SW 1271 (cell line): ENCODE results near the gene FOXO6.
A peak's percentile ranks its signal among the peaks of the same experiment; 100 is the strongest.
"Not testable (repeated sequence)": the region's sequence is repeated elsewhere in the genome, so short reads cannot be mapped to it uniquely, and the experiment has no call there.

ENCODE experiments used
- DNase-seq, 2 experiments: peaks; one replicate each; lab custom pipeline; 2025; lab: John Stamatoyannopoulos, UW

FOXO6 gene

DNA sequence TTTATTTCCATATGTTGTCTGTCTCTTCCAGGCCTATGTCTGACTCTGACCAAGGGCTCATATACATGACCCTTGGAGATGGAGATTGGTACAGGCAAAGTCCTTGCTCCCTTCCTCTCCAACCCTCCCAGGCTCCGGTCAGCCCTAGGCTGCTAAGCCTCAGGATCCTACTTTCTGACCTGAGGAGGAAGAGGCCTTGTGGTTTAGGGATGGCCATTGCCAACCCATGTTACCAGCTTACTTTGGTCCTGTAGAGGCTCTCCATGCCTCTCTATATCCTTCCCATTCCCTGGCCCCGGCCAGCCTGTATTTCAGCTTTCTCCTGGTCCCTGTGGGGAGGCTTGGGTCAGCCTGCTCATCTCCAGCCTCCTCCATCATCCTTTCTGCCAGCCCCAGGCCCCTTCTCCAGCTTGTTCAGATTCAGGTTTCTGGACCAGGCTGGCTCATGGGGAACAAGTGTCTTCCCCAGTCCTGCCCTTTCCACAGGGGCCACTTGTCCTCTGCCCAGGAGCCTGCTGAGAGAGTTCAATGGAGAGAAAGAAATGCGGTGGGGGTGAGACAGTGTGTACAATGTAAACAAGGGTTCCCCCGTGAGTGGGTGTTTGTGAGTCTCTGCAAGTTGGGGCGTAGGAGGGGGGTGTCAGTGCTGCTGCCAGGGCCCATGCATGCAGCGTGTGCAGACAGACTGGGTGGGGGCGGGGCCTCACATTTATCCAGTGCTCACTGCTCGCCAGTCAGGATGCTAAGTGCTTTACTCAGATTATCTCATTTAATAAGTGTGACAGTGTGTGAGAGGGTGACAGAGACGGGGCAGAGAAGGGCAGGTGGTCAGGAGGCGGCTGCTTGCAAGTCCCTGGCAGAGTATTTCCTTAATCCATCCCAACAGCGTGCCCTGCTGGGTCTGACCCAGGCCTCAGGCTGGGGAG is 31.3 kb upstream of the FOXO6 start:
- no peak for DNase-seq

GRCh38 chr1:41330588-41331545 is 30.4 kb upstream of the FOXO6 start:
- no peak for DNase-seq

DNA sequence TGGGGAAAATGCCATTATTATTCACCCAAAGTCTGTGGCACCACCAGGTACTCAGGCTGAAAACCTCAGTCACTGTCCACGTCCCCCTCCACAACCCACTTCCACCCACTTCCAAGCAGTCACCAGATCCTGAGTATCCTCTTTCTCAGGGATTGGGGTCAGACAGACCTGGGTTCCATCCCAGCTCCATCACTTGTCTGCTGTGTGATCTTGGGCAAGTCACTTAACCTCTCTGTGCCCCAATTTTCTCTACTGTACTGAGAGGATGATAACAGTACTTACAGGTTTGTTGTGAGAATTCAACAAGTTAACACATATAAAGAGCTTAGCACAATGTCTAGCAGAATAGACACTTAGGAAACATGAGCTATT is 29.7 kb upstream of the FOXO6 start:
- DNase-seq, result no peak

DNA sequence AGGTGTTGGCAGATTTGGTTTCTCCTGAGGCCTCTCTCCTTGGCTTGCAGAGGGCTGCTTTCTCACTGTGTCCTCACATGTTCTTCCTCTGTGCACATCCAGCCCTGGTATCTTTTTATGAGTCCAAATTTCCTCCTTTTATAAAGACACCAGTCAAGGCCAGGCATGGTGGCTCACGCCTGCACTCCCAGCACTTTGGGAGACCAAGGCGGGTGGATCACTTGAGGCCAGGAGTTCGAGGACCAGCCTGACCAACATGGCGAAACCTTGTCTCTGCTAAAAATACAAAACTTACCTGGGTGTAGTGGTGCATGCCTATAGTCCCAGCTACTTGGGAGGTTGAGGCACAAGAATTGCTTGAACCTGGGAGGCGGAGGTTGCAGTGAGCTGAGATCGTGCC is 29.1 kb upstream of the FOXO6 start:
- not testable (repeated sequence) for DNase-seq

GRCh38 chr1:41333146-41333784 is 28.0 kb upstream of the FOXO6 start:
- peak in 1 of 2 experiments; percentile 3 for DNase-seq

DNA sequence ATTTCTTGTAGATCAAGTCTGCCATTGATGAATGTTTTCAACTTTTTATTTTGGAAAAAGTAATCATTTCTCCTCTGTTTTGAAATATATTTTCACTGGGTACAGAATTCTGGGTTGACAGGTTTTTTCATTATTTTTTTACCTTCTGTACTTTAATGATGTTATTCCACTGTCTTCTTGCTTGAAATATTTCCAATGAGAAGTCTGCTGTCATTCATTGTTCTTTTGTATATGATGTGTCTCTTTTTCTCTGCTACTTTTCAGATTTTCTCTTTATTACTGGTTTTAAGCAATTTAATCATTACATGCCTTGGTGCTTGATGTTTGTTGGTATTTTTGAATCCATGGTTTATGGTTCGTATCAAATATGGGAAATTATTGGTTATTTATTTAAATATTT is 22.4 kb upstream of the FOXO6 start:
- DNase-seq, result no peak

- peak in 1 of 2 experiments; percentile 12 for DNase-seq
Observed at GRCh38 chr1:41340655-41341364, 20.4 kb upstream of the FOXO6 start.

GRCh38 chr1:41341365-41341683 is 19.9 kb upstream of the FOXO6 start:
- DNase-seq, result no peak

- DNase-seq, result no peak
Observed at GRCh38 chr1:41341772-41342562, 19.3 kb upstream of the FOXO6 start.

DNA sequence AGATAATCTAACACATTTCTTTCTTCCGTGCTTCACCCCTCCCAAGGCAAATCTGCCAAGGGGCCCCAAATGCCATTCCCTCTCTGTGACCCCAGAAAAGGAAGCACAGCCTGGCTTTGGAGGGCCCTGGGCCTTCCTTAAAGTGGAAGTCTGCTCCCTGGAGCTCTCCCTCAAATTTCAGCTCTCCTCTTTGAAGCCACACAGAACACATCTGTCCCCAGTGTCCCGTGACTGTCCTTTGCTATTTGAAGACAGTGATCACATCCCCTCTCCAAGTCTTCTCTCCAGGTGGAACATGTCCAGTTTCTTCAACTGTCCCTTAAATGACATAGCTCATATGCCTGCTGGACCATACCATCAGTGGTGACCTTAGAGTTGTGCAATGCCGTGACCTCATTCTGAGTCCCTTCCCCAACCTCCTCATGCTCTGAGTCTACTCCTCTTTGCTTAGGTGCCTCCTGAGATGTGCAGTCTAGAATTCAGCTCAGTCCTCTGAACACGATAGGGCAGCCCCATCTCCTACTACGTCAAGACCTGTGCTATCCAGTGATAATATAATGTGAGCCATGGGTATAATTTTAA is 18.4 kb upstream of the FOXO6 start:
- no peak for DNase-seq

DNA sequence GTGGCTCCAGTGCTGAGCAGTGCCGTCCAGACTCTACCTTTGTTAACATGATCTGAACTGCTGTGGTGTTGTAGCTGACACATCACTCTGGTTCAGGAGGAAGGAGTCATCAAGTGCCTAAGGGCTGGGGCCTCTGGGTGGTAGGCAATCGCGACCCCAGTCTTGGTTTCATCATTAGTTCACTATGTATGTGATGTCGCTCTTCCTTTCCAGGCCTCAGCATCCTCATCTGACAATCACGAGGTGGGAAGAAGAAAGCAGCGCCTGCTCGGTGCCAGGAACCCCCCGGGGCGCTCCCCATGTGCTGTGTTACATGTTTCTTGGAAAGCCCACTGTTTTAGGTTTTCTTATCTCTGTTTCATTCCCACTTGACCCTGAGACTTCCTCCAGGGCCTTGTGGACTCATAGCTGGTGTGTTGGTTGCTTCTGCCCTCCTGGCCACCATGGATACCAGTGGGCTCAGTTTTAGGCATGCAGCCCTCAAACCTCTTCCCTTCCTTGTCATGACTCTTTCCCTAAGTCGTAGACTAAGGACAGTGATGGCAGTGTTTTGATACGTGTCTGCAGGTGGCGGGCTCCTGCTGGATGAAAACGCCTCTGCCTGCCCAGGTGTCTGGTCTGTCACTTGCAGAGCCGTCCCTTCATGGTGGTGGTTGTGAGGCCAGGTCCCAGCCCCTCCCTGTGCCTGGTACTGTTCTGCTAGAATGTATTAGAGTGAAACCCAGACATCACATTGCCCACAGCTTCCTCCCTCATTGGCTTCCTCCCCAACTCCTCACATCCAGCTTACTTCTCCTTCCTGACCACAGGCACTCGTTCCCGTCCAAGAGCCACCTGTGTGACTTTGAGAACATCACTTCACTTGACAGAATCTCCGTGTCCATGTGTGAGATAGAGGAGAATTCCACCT is 17.2 kb upstream of the FOXO6 start:
- no peak for DNase-seq

GRCh38 chr1:41344708-41345159 is 16.5 kb upstream of the FOXO6 start:
- DNase-seq, result no peak

- no peak for DNase-seq
Observed at GRCh38 chr1:41345434-41346075, 15.7 kb upstream of the FOXO6 start.

DNA sequence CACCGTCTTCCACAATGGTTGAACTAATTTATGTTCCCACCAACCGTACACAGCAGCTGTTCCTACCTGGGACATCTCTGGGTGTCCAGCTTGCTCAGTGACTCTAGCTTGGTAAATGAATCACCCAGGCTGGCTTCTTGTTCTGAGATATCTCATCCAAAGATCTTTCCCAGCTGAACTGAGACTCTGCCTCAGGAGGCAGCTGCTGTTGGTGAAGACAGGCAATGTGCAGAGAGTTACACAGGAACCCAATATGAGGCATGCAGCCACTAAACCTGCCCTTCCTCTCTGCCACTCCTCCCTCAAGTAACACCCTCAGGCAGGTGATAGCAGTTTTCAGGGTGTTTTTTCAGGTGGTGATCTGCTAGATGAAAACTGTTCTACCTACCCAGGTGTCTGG is 14.0 kb upstream of the FOXO6 start:
- no peak for DNase-seq

DNA sequence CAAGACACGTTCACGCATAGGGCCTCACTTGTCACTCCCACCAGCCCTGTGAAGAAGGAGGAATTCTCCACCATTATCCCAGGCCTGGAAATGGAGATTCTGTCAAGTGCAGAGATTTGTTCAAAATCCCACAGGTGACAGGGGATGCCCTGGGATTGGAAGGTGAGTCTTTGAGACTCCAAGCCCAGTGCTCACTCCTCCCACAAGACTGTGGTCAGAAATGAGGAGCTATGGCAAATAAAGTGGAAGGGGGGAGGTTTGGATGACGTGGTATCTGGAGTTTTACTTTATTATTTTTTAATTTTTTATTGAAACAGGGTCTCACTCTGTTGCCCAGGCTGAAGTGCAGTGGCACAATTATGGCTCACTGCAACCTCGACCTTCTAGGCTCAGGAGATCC is 12.8 kb upstream of the FOXO6 start:
- no peak for DNase-seq

- no peak for DNase-seq
Observed at GRCh38 chr1:41349361-41350054, 11.7 kb upstream of the FOXO6 start.

DNA sequence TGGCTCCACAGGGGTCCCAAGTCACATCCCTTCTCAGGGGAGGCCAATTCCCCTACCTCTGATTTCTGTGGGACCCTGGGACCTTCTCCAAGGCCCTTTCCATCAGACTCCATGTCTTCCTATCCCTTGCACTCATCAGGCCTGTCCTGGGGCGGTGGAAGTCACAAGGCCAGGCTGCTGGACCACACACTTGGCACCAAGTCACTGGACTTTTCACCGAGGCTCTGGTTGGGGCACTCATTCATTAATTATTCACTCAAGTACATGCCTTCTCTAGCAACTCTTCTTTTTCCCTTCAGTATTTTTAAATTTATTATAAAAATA is 11.2 kb upstream of the FOXO6 start:
- no peak for DNase-seq
